Adipocyte (in vitro differentiated cells): ENCODE measurements around the gene TMEM232.

ENCODE experiments used
- DNase-seq: peaks from one replicate; pipeline ENCODE4 v3.0.0-alpha.2; 2015; ENCODE audit warnings: low read depth
- H3K27me3 ChIP-seq: replicated peaks from 2 replicates; pipeline ENCODE4 v1.7.0; 2013; ENCODE audit warnings: mild to moderate bottlenecking, low read length, moderate library complexity; ENCODE audit not compliant: control insufficient read depth, insufficient read depth
- H3K36me3 ChIP-seq: 2 replicates; pipeline ENCODE4 v1.7.0; 2013; ENCODE audit warnings: low read length, mild to moderate bottlenecking, moderate library complexity; ENCODE audit not compliant: control insufficient read depth, insufficient read depth, severe bottlenecking
- H3K4me1 ChIP-seq: 2 replicates; pipeline ENCODE4 v1.7.0; 2013; ENCODE audit warnings: mild to moderate bottlenecking, low read length, moderate library complexity; ENCODE audit not compliant: control insufficient read depth, insufficient read depth
- H3K4me3 ChIP-seq: 2 replicates; pipeline ENCODE4 v1.7.0; 2013; ENCODE audit warnings: mild to moderate bottlenecking, low read length, moderate library complexity
- H3K9ac ChIP-seq: 2 replicates; pipeline ENCODE4 v1.7.0; 2013; ENCODE audit warnings: mild to moderate bottlenecking, low read length, moderate library complexity
- H3K9me3 ChIP-seq: 2 replicates; pipeline ENCODE4 v1.7.0; 2013; ENCODE audit warnings: mild to moderate bottlenecking, low read length, moderate library complexity; ENCODE audit not compliant: control insufficient read depth

The TMEM232 gene

DNA sequence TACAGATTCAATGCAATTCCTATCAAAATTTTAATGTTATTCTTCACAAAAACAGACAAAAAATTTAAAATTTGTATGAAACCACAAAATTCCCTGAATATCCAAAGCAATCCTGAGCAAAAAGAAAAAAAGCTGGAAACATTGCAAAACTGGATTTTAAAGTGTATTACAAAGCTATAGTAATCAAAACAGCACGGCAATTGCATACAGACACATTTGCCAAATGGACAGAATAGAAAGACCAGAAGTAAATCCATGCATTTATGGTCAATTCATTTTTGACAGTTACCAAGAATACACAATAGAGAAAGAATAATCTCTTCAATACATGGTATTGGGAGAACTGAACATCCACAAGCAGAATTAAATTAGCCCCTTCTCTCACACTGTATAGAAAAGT lies 110.5 kb downstream of the TMEM232 start:
- Histone ChIP-seq H3K9me3 (peaks cover 9% of the 10 kb centered on the region), H3K27me3 (no peaks in the 10 kb centered on the region), H3K9ac (no peak overlapping the region), H3K4me1 (no peaks in the 10 kb centered on the region), H3K4me3 (no peak overlapping the region), H3K36me3 (no peaks in the 10 kb centered on the region)
- DNase-seq: no peak

DNA sequence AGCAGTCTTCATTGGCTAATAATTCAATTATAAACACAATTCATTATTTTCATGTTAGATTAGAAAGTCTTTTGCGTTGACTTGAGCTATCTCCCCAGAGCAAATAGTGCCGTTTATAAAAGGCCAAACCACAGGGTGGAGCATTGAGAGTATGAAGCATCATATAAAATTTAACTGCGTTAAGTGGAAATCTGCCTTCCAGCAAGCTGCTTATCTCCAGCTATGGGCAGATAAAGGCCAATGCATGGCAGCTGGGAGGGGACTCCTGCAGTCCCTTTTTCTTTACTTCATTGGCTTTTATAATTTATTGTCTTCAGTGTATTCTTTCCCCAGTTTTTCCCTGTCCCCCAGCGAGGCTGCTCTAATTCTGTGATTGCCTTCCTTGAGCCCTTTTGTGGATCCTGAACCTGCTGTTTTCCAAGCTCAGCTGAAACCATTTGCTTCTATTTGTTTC lies 113.7 kb downstream of the TMEM232 start:
- H3K4me3 ChIP-seq: no peak overlapping the region
- no peaks in the 10 kb centered on the region for H3K4me1 ChIP-seq
- no peaks in the 10 kb centered on the region for H3K36me3 ChIP-seq
- H3K9me3 ChIP-seq: peaks cover 9% of the 10 kb centered on the region
- no peak overlapping the region for H3K9ac ChIP-seq
- no peak for DNase-seq
- no peaks in the 10 kb centered on the region for H3K27me3 ChIP-seq

DNA sequence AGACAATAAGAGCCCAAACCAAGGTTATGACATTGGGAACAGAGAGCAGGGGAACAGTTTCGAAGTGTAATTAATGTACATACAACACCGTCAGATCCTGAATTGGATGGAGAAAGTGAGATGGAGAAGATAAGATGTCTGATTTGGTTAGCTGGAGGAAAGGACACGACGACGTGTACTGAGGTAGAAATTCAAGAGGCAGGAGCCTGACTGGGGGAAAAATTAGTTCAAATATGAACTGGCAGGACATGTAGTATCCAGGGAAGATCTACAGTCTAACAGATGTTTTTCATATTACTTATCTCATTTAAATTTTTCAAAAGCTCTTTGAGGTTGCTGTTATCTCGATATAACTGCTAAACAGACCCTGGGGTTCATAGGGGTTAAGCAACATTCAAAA lies 114.7 kb downstream of the TMEM232 start:
- no peak for DNase-seq
- H3K4me1 ChIP-seq: no peaks in the 10 kb centered on the region
- no peaks in the 10 kb centered on the region for H3K36me3 ChIP-seq
- H3K9ac ChIP-seq: no peak overlapping the region
- H3K9me3 ChIP-seq: peaks cover 9% of the 10 kb centered on the region
- H3K4me3 ChIP-seq: no peak overlapping the region
- no peaks in the 10 kb centered on the region for H3K27me3 ChIP-seq

DNA sequence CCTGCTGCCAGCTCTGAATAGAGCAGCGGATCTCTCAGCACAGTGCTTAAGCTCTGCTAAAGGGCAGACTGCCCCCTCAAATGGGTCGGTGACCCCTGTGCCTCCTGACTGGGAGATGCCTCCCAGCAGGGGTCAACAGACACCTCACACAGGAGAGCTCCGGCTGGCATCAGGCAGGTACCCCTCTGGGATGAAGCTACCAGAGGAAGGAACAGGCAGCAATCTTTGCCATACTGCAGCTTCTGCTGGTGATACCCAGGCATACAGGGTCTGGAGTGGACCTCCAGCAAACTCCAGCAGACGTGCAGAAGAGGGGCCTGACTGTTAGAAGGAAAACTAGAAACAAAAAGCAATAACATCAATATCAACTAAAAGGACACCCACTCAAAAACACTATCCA lies 131.6 kb downstream of the TMEM232 start:
- no peaks in the 10 kb centered on the region for H3K36me3 ChIP-seq
- no peaks in the 10 kb centered on the region for H3K9me3 ChIP-seq
- DNase-seq: no peak
- H3K4me1 ChIP-seq: no peaks in the 10 kb centered on the region
- H3K9ac ChIP-seq: no peak overlapping the region
- no peak overlapping the region for H3K4me3 ChIP-seq
- H3K27me3 ChIP-seq: no peaks in the 10 kb centered on the region

DNA sequence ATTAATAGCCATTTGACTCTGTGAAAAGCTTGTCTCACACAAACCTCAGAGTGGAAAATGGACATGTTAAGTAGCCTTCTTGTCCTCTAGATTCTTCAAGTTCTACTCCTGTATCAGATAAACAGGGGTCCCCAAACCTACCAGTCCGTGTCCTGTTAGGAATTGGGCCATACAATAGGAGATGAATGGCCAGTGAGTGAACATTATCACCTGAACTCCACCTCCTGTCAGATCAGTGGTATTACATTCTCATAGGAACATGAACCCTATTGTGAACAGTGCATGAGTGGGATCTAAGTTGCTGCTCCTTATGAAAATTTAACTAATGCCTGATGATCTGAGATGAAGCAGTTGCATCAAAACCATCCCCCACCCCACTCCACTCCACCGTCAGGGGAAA lies 136.3 kb downstream of the TMEM232 start:
- H3K27me3 ChIP-seq: no peaks in the 10 kb centered on the region
- no peaks in the 10 kb centered on the region for H3K9me3 ChIP-seq
- no peaks in the 10 kb centered on the region for H3K36me3 ChIP-seq
- H3K4me1 ChIP-seq: peaks cover 3% of the 10 kb centered on the region
- no peak overlapping the region for H3K4me3 ChIP-seq
- no peak overlapping the region for H3K9ac ChIP-seq
- peak; percentile 50 for DNase-seq

DNA sequence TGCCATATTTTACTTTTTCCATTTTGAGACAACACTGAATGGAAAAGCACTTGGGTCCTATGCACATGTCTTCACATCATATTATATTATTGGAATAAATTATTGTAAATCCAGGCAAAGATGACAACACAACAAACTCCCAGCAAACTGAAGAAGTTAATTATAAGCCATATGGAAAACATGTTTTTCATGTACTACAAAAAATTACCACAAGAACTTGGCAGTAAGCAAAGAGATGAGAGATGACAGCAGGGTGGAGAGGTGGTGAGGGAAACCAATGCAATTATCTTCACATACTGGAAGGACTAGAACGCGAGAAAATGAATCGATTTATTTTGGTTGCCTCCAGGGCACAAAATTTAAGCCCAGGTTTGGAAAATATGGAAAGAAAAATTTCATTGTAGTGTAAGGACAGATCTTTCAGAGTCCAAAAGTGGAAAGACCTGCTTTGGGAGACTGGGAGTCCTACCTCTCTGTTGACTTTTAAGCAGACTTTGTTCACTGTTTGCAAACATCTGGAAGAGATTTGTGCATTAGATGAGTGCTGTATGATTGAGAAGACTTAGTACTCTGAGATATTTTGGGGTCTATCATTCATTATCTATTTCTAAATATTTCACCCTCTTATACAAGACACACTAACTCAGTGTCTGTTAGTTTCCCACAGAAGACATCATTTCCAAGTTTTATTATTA lies 138.0 kb downstream of the TMEM232 start:
- H3K36me3 ChIP-seq: no peaks in the 10 kb centered on the region
- H3K27me3 ChIP-seq: no peaks in the 10 kb centered on the region
- H3K4me1 ChIP-seq: peaks cover 3% of the 10 kb centered on the region
- no peak for DNase-seq
- no peak overlapping the region for H3K4me3 ChIP-seq
- no peak overlapping the region for H3K9ac ChIP-seq
- H3K9me3 ChIP-seq: no peaks in the 10 kb centered on the region

DNA sequence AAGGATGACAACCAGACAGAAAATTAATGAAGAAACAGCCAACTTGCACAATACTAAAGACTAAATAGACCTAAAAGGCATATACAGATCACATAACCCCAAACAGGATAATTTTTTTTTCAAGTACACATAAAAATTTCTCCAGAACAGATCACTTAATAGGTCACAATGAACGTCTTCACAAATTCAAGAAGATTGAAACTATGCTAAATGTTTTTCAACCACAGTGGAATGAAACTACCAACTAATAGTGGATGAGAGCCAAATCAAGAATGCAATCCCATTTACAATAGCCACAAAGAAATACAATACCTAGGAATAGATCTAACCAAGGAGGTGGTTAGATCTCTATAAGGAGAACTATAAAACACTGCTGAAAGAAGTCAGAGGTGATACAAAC lies 145.8 kb downstream of the TMEM232 start:
- Histone ChIP-seq H3K36me3 (no peaks in the 10 kb centered on the region), H3K4me3 (no peak overlapping the region), H3K9me3 (no peaks in the 10 kb centered on the region), H3K27me3 (no peaks in the 10 kb centered on the region), H3K9ac (no peak overlapping the region), H3K4me1 (no peaks in the 10 kb centered on the region)
- peak; percentile 10 for DNase-seq

DNA sequence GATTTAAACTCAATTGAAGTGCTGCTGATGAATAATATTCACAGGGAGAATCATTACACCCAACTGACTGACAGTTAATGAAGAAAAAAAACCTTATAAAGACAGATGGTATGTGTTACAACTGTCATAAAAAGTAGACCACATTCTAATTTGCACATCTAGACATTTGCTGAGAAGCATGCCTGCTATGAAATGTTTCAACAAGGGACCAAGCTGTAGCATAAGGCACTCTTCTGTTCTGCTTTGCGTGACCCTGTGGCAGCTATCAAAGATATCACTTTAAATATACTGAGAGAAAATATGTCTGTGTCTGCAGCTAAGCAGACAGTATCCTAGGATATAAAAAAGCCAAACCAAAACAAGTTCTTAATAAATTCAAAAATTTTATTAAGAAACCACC lies 153.7 kb downstream of the TMEM232 start:
- H3K9ac ChIP-seq: no peak overlapping the region

DNA sequence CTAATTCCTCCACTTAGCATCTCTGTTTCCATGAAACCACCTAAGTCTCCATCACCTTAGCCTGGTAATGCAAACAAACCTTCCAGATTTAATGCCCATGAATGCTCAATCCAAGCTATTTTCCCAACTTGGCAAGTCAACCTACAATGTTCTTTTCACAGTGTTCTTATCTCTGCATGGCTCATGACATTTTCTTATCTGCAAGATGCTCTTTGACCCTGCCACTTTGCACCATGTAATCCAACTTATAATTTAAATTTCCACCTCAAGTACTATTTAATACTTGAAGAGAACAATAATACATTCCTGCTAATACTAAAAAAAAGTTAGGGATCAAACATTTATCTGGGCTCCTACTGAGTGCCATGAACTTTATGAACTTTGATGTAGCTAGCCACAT lies 164.3 kb downstream of the TMEM232 start:
- Histone ChIP-seq H3K9me3 (no peaks in the 10 kb centered on the region), H3K4me1 (no peaks in the 10 kb centered on the region), H3K4me3 (no peak overlapping the region), H3K36me3 (no peaks in the 10 kb centered on the region), H3K27me3 (no peaks in the 10 kb centered on the region), H3K9ac (no peak overlapping the region)
- DNase-seq: no peak

More for the DNA sequence above, 153.7 kb downstream of the TMEM232 start:
- Histone ChIP-seq H3K9me3 (no peaks in the 10 kb centered on the region), H3K36me3 (no peaks in the 10 kb centered on the region), H3K27me3 (no peaks in the 10 kb centered on the region), H3K4me3 (no peak overlapping the region), H3K4me1 (no peaks in the 10 kb centered on the region)
- DNase-seq: no peak

DNA sequence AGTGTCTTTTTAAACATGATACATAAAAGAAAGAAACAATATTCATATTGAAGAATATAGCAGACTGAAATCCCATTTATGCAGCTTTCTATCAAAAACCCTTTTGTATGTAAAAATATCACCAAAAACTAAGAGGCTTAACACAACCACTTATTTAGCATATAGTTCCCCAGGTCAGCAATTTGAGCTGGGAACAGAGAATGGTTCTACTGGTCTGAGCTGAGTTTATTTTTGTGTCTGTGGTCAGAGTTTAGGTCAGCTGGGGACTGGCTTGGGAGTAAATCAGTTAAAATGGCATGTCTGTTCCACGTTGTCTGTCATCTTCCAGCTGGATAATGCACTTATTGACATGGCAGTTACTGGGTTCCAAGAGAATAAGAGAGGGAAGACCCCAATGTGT lies 165.0 kb downstream of the TMEM232 start:
- Histone ChIP-seq H3K4me3 (no peak overlapping the region), H3K27me3 (no peaks in the 10 kb centered on the region), H3K9ac (no peak overlapping the region), H3K9me3 (no peaks in the 10 kb centered on the region), H3K4me1 (no peaks in the 10 kb centered on the region), H3K36me3 (no peaks in the 10 kb centered on the region)
- DNase-seq: no peak

DNA sequence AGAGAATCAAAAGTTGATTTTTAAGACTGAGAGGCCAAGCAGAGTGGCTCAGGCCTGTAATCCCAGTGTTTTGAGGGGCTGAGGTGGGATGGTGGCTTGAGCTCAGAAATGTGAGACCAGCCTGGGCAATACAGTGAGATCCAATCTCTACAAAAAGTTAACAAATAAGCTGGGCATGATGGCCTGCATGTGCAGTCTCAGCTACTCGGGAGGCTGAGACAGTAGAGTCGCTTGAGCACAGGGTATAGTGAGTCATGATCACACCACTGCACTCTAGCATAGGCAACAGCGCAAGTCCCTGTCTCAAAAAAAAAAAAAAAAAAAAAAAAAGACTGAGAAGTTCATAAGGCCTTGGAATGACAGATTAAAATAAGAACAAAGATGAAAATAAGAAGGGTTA lies 177.2 kb downstream of the TMEM232 start:
- no peak for DNase-seq
- no peaks in the 10 kb centered on the region for H3K36me3 ChIP-seq
- H3K4me3 ChIP-seq: no peak overlapping the region
- no peaks in the 10 kb centered on the region for H3K27me3 ChIP-seq
- no peaks in the 10 kb centered on the region for H3K4me1 ChIP-seq
- H3K9ac ChIP-seq: no peak overlapping the region
- peaks cover 12% of the 10 kb centered on the region for H3K9me3 ChIP-seq

DNA sequence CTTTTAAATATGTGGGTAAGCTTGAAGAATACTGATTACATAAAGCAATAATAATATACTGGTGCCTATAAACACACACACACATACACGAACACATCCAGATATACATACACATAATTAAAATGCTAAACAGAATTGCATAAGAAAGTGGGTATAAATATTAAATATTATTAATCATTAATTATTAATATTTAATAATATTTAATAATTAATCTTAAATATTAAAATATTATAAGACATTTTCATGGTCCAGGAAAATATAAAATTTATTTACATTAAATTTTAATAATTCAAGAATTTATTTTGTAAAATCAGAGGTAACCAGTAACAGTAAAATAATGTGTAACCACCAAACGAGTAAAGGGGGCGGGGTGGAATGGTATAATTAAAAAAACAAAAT lies 178.3 kb downstream of the TMEM232 start:
- no peak for DNase-seq
- no peaks in the 10 kb centered on the region for H3K27me3 ChIP-seq
- no peak overlapping the region for H3K9ac ChIP-seq
- no peaks in the 10 kb centered on the region for H3K36me3 ChIP-seq
- no peak overlapping the region for H3K4me3 ChIP-seq
- no peaks in the 10 kb centered on the region for H3K4me1 ChIP-seq
- peaks cover 10% of the 10 kb centered on the region for H3K9me3 ChIP-seq
